ENCODE results near the gene PHF12.

Gene PHF12

GRCh38 chr17:28975646-28976045 lies 24.3 kb upstream of the PHF12 start:
- no peak for TF ChIP-seq TAF1 (IDR thresholded peaks at IDR 0.05; ENCODE audit: low read depth, low read length)
- no peak for TF ChIP-seq PAX5 (IDR thresholded peaks at IDR 0.05; ENCODE audit: insufficient read depth, low read length, severe bottlenecking)
- TF ChIP-seq SPI1 (IDR thresholded peaks at IDR 0.05; ENCODE audit: low read depth, low read length), result no peak
- TF ChIP-seq POLR2AphosphoS5 (IDR thresholded peaks at IDR 0.05; ENCODE audit: low read depth, low read length), result no peak
- no peak for TF ChIP-seq POU2F2 (IDR thresholded peaks at IDR 0.05; ENCODE audit: low read depth, low read length)
- TF ChIP-seq POLR2A (IDR thresholded peaks at IDR 0.05; ENCODE audit: low read depth, low read length), result no peak
- no peak for DNase-seq (ENCODE audit: insufficient read length, low spot score)
- no peak for FAIRE-seq

- no peak for FAIRE-seq
- DNase-seq (ENCODE audit: insufficient read length, low spot score), result no peak
- TF ChIP-seq POU2F2 (IDR thresholded peaks at IDR 0.05; ENCODE audit: low read depth, low read length) (no peak), SPI1 (IDR thresholded peaks at IDR 0.05; ENCODE audit: low read depth, low read length) (no peak), TAF1 (IDR thresholded peaks at IDR 0.05; ENCODE audit: low read depth, low read length) (no peak), PAX5 (IDR thresholded peaks at IDR 0.05; ENCODE audit: insufficient read depth, low read length, severe bottlenecking) (no peak), POLR2AphosphoS5 (IDR thresholded peaks at IDR 0.05; ENCODE audit: low read depth, low read length) (no peak), POLR2A (IDR thresholded peaks at IDR 0.05; ENCODE audit: low read depth, low read length) (no peak)
Observed at GRCh38 chr17:28975031-28975430, 23.7 kb upstream of the PHF12 start.

DNA sequence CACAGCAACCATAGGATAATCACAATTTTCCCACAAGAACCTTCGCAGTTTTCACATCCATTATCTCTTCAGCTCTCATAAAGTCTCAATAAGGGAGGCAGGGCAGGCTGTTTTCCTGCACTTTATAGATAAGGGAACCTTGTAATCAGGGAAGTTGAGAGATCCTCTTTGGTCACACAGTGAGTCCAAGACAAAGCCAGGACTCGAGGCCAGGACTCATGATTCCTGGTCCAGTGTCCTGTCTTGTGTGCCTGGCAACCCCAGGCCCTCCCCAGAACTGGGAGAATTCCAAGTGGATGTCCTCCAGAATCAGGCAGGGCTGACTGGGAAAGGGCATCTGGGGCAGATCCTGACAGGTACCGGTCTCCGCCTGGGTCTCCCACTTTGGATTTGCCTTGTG lies 23.1 kb upstream of the PHF12 start:
- FAIRE-seq, result no peak
- DNase-seq (ENCODE audit: insufficient read length, low spot score), result no peak

GRCh38 chr17:28973425-28973824 lies 22.1 kb upstream of the PHF12 start:
- FAIRE-seq (no peak), DNase-seq (ENCODE audit: insufficient read length, low spot score) (no peak)
- TF ChIP-seq POLR2AphosphoS5 (IDR thresholded peaks at IDR 0.05; ENCODE audit: low read depth, low read length) (no peak), SPI1 (IDR thresholded peaks at IDR 0.05; ENCODE audit: low read depth, low read length) (no peak), PAX5 (IDR thresholded peaks at IDR 0.05; ENCODE audit: insufficient read depth, low read length, severe bottlenecking) (no peak), TAF1 (IDR thresholded peaks at IDR 0.05; ENCODE audit: low read depth, low read length) (no peak), POU2F2 (IDR thresholded peaks at IDR 0.05; ENCODE audit: low read depth, low read length) (no peak), POLR2A (IDR thresholded peaks at IDR 0.05; ENCODE audit: low read depth, low read length) (no peak)

More for the DNA sequence above, 23.1 kb upstream of the PHF12 start:
- TF ChIP-seq SPI1 (IDR thresholded peaks at IDR 0.05; ENCODE audit: low read depth, low read length) (no peak), POLR2AphosphoS5 (IDR thresholded peaks at IDR 0.05; ENCODE audit: low read depth, low read length) (no peak), POU2F2 (IDR thresholded peaks at IDR 0.05; ENCODE audit: low read depth, low read length) (no peak), TAF1 (IDR thresholded peaks at IDR 0.05; ENCODE audit: low read depth, low read length) (no peak), POLR2A (IDR thresholded peaks at IDR 0.05; ENCODE audit: low read depth, low read length) (no peak), PAX5 (IDR thresholded peaks at IDR 0.05; ENCODE audit: insufficient read depth, low read length, severe bottlenecking) (no peak)

GRCh38 chr17:28972437-28972836 lies 21.1 kb upstream of the PHF12 start:
- TF ChIP-seq POLR2A (IDR thresholded peaks at IDR 0.05; ENCODE audit: low read depth, low read length), result no peak
- TF ChIP-seq PAX5 (IDR thresholded peaks at IDR 0.05; ENCODE audit: insufficient read depth, low read length, severe bottlenecking), result no peak
- no peak for TF ChIP-seq POLR2AphosphoS5 (IDR thresholded peaks at IDR 0.05; ENCODE audit: low read depth, low read length)
- TF ChIP-seq POU2F2 (IDR thresholded peaks at IDR 0.05; ENCODE audit: low read depth, low read length), result no peak
- TF ChIP-seq SPI1 (IDR thresholded peaks at IDR 0.05; ENCODE audit: low read depth, low read length), result no peak
- no peak for TF ChIP-seq TAF1 (IDR thresholded peaks at IDR 0.05; ENCODE audit: low read depth, low read length)
- no peak for DNase-seq (ENCODE audit: insufficient read length, low spot score)
- no peak for FAIRE-seq

GRCh38 chr17:28970879-28971278 lies 19.6 kb upstream of the PHF12 start:
- FAIRE-seq (no peak), DNase-seq (ENCODE audit: insufficient read length, low spot score) (no peak)
- TF ChIP-seq POLR2A (IDR thresholded peaks at IDR 0.05; ENCODE audit: low read depth, low read length), result no peak

DNA sequence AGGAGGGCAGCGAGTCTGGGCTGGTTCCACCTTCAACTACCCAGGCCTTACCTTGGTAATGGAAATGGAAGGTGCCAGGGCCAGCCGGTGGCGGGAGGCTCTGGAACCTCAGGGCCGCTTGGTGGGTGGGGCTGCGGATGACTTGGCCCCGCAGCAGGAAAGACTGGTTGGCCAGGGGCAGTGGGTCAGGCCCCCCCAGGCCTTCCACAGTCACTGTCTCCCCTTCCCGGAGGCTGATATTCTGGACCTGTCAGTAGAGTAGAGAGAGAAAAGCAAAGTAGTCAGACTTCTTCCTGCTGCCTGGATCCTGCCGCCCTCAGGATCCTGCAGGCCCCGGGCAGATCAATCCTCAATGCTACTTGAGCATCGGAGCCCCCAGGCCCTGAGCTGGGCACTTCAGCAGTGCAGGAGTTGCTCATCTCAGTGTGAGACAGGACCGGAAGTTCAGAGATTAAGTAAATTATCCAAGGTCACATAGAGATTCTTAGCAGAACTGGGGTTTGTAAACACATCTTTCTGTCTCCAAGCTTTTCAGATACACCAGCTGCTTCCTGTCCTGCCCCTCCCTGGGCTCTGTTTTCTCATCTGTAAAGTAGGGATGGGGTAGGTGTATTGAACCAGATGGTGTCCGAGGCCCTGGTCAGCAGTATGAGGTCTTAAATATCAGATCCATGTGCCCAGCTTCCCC lies 18.5 kb upstream of the PHF12 start:
- TF ChIP-seq POLR2A (IDR thresholded peaks at IDR 0.05; ENCODE audit: low read depth, low read length) (no peak), POLR2AphosphoS5 (IDR thresholded peaks at IDR 0.05; ENCODE audit: low read depth, low read length) (no peak), PAX5 (IDR thresholded peaks at IDR 0.05; ENCODE audit: insufficient read depth, low read length, severe bottlenecking) (no peak), TAF1 (IDR thresholded peaks at IDR 0.05; ENCODE audit: low read depth, low read length) (no peak), SPI1 (IDR thresholded peaks at IDR 0.05; ENCODE audit: low read depth, low read length) (no peak), POU2F2 (IDR thresholded peaks at IDR 0.05; ENCODE audit: low read depth, low read length) (no peak)
- DNase-seq (ENCODE audit: insufficient read length, low spot score) (no peak), FAIRE-seq (no peak)

- TF ChIP-seq POU2F2 (IDR thresholded peaks at IDR 0.05; ENCODE audit: low read depth, low read length) (no peak), POLR2AphosphoS5 (IDR thresholded peaks at IDR 0.05; ENCODE audit: low read depth, low read length) (no peak), SPI1 (IDR thresholded peaks at IDR 0.05; ENCODE audit: low read depth, low read length) (no peak), PAX5 (IDR thresholded peaks at IDR 0.05; ENCODE audit: insufficient read depth, low read length, severe bottlenecking) (no peak), POLR2A (IDR thresholded peaks at IDR 0.05; ENCODE audit: low read depth, low read length) (no peak), TAF1 (IDR thresholded peaks at IDR 0.05; ENCODE audit: low read depth, low read length) (no peak)
- DNase-seq (ENCODE audit: insufficient read length, low spot score), result no peak
- no peak for FAIRE-seq
Observed at GRCh38 chr17:28968914-28969295, 17.6 kb upstream of the PHF12 start.

DNA sequence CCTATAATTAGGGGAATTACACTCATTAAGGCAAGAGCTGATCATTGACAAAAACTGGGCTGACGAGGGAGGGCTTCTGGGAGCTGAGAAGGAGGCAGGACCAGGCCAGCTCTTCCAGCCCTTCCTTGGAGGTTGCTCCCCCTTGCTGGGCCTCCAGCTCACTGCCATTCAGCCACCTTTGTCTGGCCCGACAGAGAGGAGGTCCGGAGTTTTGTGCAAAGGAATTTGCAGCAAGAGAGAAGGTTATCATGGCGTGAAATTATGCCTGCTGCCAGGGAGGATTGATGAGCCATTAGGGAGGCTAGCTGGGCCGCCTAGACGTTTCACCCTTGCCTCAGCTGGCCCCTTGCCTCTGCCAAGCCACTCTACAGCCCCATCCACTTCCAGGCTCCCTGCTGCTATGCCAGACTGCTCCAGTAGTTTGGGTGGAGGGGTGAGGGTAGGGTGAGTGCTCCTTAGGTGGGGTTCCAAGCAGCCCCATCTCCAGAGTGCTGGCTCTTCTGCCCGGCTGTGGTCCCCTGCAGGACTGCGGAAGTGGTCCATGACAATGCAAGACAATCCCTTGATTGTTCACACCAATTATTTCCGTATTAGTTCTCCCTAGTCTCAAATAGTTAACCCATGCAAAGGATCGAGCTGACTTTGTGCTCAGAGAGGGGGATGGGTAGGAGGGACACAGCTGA lies 17.1 kb upstream of the PHF12 start:
- no peak for FAIRE-seq
- DNase-seq (ENCODE audit: insufficient read length, low spot score), result no peak
- TF ChIP-seq TAF1 (IDR thresholded peaks at IDR 0.05; ENCODE audit: low read depth, low read length), result no peak
- TF ChIP-seq POU2F2 (IDR thresholded peaks at IDR 0.05; ENCODE audit: low read depth, low read length), result no peak
- no peak for TF ChIP-seq PAX5 (IDR thresholded peaks at IDR 0.05; ENCODE audit: insufficient read depth, low read length, severe bottlenecking)
- TF ChIP-seq POLR2A (IDR thresholded peaks at IDR 0.05; ENCODE audit: low read depth, low read length), result no peak
- no peak for TF ChIP-seq POLR2AphosphoS5 (IDR thresholded peaks at IDR 0.05; ENCODE audit: low read depth, low read length)
- no peak for TF ChIP-seq SPI1 (IDR thresholded peaks at IDR 0.05; ENCODE audit: low read depth, low read length)
